HG03039 (cell line): ENCODE measurements around the gene ERC2.

ENCODE experiments used
- ATAC-seq: cut with Tn5 transposase; IDR thresholded peaks from one replicate; pipeline ENCODE4 v1.9.1; 2021; ENCODE audit warnings: mild to moderate bottlenecking, moderate library complexity; ENCODE audit not compliant: unreplicated experiment

The ERC2 gene

GRCh38 chr3:55946574-55947160, 521.6 kb downstream of the ERC2 start:
- no peak for ATAC-seq

- no peak for ATAC-seq
Measured at GRCh38 chr3:55942868-55943267, 525.4 kb downstream of the ERC2 start.

- no peak for ATAC-seq
Measured at GRCh38 chr3:55939287-55939686, 529.0 kb downstream of the ERC2 start.

- no peak for ATAC-seq
Measured at GRCh38 chr3:55937301-55937700, 531.0 kb downstream of the ERC2 start.

GRCh38 chr3:55936549-55937052, 531.7 kb downstream of the ERC2 start:
- ATAC-seq: no peak

GRCh38 chr3:55935241-55935640, 533.0 kb downstream of the ERC2 start:
- ATAC-seq: no peak

- no peak for ATAC-seq
Measured at GRCh38 chr3:55934771-55935170, 533.5 kb downstream of the ERC2 start.

- no peak for ATAC-seq
Measured at GRCh38 chr3:55929154-55929869, 539.0 kb downstream of the ERC2 start.

GRCh38 chr3:55923626-55924025, 544.6 kb downstream of the ERC2 start:
- no peak for ATAC-seq

- ATAC-seq: no peak
Measured at GRCh38 chr3:55923207-55923606, 545.1 kb downstream of the ERC2 start.

GRCh38 chr3:55912880-55913279, 555.4 kb downstream of the ERC2 start:
- ATAC-seq: no peak

GRCh38 chr3:55911266-55911665, 557.0 kb downstream of the ERC2 start:
- no peak for ATAC-seq

- no peak for ATAC-seq
Measured at GRCh38 chr3:55910543-55910942, 557.7 kb downstream of the ERC2 start.

GRCh38 chr3:55909373-55909772, 558.9 kb downstream of the ERC2 start:
- ATAC-seq: no peak

GRCh38 chr3:55907616-55908015, 560.7 kb downstream of the ERC2 start:
- no peak for ATAC-seq

GRCh38 chr3:55906896-55907295, 561.4 kb downstream of the ERC2 start:
- ATAC-seq: no peak

- ATAC-seq: no peak
Measured at GRCh38 chr3:55904716-55905115, 563.6 kb downstream of the ERC2 start.

GRCh38 chr3:55903680-55904079, 564.6 kb downstream of the ERC2 start:
- ATAC-seq: no peak

GRCh38 chr3:55902221-55902900, 565.9 kb downstream of the ERC2 start:
- no peak for ATAC-seq

GRCh38 chr3:55899887-55900286, 568.4 kb downstream of the ERC2 start:
- ATAC-seq: no peak

GRCh38 chr3:55897573-55898224, 570.6 kb downstream of the ERC2 start:
- no peak for ATAC-seq
